Stimulated activated CD8-positive, alpha-beta memory T cell treated with anti-CD3 and anti-CD28 coated beads, Interleukin-2, amount 100 ng/mL, for 48 hours (primary cell): ENCODE measurements around the gene WDR48.

ENCODE experiments used
- DNase-seq, 2 donors: peaks; one replicate each; pipeline ENCODE4 v3.0.0-alpha.2; 2020; ENCODE audit warnings: low read depth in 2 of 2

Gene WDR48

DNA sequence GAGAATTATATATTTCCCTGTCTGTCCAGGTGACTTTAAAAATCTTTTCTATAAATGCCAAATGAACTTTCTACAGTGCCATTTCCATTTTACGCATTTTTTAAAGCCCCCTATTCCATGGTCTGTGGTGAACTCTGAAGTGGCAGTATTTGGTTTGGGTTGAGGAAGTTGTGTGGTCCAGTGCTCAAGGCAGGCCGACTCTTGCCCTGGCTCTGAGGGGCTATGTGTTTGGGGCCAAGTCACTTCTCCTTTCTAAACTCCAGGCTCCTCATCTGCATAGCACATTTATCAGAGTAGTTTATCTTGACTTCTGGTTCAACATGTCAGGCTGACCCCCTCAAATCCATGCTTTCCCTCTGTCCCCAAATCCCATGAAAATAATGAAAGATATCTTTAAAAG is 69.8 kb downstream of the WDR48 start:
- no peak for DNase-seq

DNA sequence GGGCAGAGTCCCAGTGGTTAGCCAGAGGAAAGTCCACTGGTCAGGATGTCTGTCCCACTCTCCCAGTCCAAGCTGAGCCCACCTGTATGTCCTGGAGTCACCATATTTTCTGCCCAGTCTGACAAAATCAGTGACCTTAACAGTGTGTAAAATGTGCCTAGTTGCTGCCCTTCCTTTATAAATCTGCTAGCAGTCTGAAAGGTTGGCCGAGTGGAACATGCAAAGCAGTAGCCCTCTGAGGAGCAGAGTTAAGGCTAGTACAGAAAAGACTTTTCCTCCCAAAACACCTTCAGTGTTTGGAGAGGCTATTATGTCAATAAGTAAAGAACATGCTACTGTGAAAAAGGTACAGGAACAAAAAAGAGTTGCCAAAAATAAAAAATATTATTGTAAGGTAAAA is 71.0 kb downstream of the WDR48 start:
- no peak for DNase-seq

DNA sequence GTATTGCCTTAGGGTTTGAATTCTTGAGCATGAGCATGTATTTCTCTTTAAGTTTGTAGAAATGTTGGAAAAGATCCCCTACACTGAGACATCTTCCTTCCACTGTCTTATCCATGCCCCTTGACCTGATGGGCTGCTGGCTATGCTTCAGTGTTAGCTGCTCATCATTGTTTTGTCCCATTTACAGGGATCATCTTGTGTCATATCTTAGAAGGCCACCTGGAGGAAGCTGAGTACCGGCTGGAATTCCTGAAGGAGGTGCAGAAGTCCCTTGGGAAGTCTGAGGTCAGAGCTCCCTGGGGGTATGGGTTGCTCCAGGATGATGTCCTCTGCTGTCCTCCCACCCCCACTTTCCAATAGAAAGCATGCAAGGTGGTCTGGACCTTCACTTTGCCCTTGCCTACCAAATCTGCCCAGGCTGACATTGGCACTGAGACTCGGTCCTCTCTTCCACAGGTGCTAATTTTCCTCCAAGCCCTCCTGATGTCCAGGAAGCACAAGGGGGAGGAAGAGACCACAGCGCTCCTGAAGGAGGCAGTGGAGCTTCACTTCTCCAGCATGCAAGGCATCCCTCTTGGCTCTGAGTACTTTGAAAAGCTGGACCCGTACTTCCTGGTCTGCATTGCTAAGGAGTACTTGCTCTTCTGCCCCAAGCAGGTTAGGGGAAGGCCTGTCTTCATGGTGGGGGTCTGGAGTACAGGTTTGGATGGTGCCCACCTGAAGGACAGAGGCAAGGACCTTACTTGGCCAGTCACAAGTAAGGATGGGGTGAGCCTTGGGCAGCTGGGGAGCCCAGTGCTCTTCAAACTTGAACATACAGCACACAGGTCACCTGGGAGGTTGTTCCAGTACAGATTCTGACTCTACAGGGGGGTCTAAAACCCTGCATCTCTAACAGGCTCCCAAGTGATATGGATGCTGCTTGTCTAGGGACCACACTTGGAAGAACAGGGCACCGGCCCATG is 73.3 kb downstream of the WDR48 start:
- DNase-seq, result no peak

DNA sequence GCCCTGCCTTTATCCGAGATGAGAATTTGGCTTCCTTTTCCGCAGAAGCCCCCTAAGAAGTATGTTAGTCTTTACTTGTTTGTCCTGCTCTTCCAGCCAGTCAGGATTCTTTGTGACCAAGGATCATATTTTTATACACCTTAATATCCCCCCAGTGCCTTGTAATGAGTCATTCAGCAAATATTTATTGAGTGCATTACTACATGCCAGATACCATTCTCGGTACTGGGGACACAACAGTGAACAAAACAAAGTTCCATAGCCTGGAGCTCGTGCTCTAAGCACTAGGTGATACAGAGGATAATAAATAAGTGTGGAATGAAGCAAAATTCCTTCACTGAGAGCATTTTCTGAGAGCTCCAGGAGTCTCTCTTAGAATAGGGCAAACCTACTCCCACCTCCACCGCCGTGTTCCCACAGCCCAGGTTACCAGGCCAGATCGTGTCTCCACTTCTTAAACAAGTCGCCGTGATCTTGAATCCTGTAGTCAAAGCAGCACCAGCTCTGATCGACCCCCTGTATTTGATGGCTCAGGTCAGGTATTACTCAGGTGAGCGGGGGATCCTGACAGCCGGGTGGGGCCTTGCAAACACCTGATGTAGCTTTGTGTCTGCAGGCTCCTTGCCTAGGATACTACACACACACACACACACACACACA is 74.2 kb downstream of the WDR48 start:
- DNase-seq, result no peak

DNA sequence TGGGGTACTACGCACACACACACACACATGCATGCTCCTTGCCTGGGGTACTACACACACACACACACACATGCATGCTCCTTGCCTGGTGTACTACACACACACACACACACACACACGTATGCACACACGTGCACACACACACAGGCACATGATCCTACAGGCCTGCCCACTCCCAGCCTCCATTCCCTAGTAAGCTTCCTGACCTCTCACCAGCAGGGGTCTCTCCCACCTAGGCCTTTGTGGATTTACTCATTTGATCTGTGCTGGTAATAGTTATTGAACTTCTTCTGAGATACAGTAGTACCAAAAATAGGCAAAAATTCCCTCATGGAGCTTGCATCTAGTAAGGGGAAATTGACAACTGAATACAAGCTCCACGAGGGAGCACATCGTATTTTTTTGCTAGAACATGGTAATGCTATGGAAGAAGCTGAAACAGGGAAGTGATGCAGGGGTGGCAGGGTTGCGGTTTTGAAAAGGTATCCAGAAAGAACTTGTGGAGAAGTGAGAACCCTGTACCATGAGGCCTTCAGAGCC is 74.8 kb downstream of the WDR48 start:
- no peak for DNase-seq

DNA sequence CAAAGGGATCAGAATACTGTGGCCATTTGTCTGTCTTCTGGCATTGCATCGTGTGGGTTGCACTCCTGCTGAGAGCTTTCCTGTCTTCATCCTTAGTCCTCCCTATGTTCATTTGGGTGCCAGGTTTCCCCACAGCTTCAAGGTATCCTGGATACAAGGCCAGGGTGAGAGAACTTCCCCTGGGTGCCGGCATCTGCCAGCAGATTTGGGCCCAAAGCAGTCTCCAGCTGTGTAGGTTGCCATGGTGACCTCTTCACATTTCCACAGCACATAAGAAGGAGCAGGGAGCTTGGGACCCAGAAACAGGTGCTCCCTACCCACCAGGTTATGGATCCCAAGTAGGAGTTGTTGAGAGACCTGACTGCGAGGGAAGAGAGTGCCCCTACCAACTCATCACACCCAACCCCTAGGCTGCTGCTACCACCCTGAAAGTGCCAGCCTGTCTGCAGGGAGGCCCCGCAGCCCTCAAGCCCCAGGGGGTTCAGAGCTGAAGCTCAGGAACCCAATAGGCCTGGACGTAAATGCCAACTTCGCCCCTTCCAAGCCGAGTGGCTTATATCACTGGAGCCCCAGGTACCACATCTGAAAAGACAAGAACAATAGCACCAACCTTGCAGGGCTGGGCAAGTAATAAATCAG is 75.6 kb downstream of the WDR48 start:
- DNase-seq, result no peak

DNA sequence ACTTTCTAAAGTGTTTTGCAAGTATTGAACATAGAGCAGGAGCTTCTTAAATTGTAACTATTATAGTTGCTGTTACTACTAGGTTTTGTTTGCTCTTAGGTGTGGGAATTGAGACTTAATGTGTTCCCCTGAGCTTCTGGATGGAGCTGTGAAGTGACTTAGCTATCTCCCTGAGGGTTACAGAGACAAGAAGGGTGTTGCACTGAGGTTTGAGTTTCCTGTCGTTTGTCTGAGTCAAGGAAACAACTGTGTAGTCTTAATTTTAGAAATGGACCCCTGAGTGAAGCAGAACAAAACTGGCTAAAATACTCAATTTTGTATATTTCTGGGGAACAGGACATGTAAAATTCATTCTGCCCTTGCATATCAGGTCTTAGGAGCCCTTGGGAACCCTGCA is 76.1 kb downstream of the WDR48 start:
- no peak for DNase-seq

DNA sequence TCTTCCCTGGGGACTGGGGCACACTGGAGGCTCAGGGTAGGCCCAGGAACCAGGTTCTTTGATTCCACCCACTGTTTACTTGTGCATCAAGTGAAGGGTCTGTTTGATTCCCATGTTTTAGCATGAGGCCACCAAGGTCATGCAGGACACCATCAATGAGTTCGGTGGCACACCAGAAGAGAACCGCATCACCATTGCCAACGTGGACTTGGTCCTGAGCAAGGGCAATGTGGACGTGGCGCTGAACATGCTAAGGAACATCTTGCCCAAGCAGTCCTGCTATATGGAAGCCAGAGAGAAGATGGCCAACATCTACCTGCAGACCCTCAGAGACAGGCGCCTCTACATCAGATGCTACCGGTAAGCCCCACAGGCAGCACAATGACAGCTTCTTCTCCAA is 77.1 kb downstream of the WDR48 start:
- no peak for DNase-seq

DNA sequence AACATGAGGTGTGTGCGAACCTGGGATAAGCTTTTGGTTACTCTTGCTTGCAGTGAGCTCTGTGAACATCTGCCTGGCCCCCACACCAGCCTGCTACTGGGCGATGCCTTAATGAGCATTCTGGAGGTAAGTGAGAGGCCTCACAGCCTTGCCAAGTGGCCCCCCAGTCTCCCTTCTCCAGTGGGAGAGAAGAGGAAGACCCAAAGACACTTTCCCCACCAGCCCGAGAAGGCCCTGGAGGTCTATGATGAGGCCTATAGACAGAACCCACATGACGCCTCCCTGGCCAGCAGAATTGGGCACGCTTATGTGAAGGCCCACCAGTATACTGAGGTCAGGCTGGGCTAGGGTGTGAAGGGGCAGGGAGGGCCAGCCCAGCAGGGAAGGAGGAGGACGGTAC is 78.2 kb downstream of the WDR48 start:
- no peak for DNase-seq

DNA sequence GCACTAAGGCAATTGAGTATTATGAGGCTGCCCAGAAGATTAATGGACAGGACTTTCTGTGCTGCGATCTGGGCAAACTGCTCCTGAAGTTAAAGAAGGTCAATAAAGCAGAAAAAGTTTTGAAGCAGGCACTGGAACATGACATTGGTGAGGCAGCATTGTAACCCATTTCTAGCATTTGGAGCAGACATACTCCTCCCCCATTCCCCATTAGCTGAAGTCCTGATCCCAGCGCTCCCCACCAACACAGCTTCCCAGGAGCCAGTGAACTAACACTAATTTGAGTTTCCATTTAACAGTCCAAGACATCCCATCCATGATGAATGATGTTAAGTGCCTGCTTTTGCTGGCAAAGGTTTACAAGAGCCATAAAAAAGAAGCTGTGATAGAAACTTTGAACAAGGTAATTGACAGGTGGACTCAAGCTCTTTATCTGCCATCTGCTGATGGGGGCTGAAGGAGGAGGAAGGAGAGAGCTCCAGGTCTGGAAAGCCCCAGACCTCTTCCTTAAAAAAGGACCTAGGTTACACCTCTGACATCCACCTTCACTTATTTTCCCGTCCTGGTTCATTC is 79.0 kb downstream of the WDR48 start:
- DNase-seq, result no peak

DNA sequence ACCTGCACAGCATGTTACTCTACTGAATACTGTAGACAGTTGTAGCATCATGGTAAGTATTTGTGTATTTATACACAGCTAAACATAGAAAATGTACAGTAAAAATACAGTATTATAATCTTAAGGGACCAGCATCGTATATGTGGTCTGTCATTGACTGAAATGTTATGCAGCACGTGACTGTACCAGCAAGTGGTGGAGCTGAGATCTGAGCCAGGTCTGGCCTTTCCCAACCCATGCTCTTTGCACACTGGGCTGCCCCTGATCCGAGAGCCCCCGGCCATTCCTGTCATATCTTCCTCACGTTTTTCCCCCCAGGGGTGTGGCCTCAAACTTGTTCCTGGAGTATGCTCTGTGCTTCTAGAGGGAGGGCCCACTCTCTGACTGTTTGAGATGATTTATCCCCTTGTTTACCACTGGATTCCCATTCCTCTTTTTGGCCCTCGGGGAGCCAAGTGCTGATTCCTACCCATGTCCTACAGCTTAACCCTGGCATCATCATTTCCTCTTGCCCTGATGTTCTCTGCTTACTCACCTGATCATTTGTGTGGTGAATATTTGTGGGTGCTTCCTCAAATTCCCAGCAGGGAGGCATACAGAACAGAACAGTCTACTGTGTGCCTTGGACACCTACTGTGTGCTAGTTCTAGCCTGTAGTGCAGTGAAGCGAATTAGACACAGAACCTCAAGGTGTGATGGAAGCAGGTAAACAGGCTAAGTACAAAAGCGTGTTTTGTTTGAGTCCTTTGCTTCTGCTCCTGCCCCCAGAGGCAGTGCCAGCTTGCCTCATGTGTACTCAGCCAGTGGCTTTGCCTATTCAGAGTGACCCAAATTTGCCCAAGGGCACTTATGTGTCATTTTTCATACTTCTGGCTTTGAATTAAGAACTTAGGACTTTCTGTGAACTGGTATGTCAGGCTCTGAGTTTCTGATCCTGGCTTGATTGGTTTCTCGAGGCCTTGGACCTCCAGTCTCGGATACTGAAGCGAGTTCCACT is 80.6 kb downstream of the WDR48 start:
- DNase-seq, result no peak

DNA sequence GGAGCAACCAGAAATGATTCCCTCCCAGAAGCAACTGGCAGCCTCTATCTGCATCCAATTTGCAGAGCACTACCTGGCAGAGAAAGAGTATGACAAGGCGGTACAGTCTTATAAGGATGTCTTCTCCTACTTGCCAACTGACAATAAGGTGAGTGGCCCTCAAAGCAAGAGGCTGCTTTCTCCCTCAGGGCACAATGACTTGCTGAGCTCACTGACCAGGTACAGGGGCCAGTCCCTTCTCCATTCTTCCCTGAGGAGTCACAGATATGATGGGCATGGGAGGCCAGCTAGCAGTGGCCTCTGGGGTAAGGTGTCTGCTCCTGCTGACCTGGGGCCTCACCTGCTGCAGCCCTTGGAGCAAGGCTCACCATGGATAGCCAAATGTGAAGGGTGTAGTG is 81.3 kb downstream of the WDR48 start:
- DNase-seq, result no peak

DNA sequence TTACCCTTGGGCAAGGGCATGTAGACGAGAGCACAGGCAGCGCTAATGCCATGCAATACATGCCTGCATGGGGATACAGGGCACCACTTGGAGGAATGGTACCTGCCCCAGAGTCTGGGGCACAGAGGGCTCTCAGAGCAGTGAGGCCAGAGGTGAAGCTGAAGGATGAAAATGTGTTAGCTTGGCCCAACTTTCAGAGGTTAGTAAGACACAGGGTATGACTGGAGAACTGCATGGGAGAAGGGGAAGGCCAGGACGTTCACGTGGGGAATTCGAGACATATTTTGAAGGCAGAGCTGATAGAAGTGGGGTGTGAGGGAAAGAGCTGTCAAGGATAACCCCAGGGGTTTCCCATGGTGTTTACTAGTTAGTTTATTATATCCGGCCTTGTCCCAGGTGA is 82.0 kb downstream of the WDR48 start:
- DNase-seq, result no peak

DNA sequence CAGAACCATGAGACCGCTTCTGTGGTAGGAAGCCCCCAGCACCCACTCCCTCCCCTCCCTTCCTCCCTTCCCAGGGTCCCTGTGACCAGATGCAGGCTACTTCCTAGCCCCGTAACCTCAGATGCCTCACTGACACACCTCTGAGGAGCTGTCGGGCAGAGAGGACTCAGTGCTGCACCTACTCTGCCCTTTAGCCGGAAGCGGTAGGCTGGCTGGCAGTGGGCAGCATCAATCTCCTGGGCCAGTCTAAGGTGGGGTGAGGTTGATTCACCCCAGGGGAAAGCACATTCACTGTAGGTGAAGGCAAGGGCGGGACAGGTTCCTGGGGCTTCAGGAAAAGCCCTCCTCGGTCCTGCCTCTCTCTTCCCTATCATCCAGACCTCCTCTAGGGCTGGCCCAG is 82.5 kb downstream of the WDR48 start:
- no peak for DNase-seq

DNA sequence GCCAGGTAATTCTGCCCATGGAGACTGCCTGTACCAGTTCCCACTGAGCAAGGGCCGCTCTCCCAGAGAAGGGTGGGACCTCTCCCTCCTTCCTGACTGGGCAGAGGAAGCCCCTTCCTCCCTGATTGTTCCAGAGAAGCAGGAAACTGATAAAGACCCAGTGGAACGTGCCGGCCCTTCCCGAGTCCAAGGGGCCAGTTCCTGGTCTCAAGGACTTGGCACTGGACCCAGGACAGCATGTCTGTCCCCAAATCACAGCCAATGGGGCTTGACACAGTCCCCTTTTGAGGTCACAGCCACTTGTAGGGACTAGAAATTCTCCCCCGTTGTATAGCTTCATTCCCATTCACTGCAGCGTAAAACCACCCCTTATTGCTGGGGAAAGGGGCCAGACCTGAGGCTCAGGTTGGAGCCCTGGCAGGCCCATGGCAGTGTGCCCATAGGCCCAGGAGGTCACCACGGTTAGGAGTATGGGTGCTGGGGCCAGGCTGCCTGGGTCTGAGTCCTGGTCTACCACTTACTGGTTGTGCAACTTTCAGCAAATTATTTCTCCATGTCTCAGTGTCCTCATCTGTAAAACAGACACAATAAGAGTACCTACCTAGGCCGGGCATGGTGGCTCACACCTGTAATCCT is 83.5 kb downstream of the WDR48 start:
- DNase-seq, result no peak

DNA sequence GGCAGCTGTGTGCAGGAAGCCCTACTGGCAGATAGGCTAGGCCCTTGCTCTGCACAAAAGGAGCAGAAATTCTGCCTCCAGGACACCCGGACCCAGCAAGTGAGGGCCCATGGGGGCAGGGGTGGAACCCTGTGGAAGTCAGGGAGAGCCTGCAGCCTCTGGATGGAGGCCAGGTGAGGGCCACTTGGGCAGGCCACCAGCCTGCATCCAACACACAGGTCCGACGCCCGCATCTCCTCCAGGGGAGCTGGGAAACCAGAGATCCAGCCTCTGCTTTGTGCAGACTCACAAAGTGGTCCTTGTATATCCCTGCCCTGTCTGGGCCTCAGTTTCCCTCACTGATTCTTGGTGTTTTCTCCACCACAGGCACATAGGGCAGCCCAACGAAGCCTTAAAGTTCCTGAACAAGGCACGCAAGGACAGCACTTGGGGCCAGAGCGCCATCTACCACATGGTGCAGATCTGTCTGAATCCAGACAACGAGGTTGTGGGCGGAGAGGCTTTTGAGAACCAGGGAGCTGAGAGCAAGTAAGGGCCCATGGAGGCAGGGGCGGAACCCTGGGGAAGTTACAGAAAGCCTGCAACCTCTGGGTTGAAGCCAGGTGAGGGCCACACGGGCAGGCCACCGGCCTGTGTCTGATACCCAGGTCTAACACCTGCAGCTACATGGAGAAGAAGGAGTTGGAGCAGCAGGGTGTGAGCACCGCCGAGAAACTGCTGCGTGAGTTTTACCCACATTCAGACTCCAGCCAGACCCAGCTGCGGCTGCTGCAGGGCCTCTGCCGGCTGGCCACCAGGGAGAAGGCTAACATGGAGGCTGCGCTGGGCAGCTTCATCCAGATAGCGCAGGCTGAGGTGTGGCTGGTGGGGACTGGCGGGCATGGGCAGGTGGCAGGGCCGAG is 85.0 kb downstream of the WDR48 start:
- no peak for DNase-seq

DNA sequence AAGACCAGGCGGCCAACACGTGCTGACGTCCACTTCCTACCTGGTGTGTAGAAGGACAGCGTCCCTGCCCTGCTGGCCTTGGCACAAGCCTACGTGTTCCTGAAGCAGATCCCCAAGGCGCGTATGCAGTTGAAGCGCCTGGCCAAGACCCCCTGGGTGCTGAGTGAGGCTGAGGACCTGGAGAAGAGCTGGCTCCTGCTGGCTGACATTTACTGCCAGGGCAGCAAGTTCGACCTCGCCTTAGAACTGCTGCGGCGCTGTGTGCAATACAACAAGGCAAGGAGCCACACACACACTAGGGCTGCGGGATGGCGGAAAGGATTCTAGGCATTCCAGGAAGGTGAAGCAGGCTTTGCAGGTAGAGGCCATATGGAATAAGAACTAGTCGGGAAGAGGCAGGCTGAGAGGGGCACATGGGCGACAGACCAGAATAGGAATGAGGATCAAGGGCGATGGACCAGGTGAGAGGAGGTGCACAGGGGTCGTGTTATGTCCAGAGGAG is 85.7 kb downstream of the WDR48 start:
- DNase-seq, result no peak

DNA sequence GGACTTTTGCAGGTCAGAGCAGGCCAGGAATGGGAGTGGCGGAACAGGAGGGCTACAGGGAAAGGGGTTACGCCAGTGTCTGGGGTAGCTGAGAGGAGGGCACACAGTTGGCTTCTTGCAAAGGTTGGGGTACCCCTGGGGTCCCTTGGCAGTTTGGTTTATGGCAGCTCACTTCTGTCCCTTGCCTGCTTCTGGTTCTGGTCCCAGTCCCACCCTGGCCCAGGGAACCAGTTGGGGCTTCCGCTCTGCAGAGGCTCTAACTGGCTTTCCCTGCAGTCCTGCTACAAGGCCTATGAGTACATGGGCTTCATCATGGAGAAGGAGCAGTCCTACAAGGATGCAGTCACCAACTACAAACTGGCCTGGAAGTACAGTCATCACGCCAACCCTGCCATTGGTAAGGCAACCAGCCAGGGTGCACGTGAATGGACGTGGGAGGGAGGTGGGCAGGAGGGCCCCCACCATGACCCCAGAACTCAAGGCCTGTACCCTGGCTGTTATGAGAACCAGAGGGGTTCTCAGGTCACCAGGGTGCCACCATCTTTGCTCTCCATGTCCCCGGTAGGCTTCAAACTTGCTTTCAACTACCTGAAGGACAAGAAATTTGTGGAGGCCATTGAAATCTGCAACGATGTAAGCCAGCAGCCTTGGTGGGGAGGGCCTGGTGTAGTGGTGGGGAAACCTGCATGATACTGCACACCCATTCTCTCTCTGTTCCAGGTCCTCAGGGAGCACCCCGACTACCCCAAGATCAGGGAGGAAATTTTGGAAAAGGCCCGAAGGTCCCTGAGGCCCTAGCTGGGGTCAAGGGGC is 86.4 kb downstream of the WDR48 start:
- DNase-seq, result no peak
